ENCODE data around the gene ANOS1. TPM values are rescaled to one million over a fixed set of nuclear protein-coding genes. Genes with fewer than 3 reads are reported as not detected.

ANOS1 gene
- total RNA-seq, 1 donor from 2014 or later: 5.9 TPM

- Mint-ChIP-seq H3K27ac (no peak overlapping the region), H3K4me3 (ENCODE audit: low read depth) (no peak overlapping the region), H3K36me3 (ENCODE audit: insufficient read depth) (no peaks in the 10 kb centered on the region), H3K9me3 (ENCODE audit: low read depth) (no peaks in the 10 kb centered on the region), H3K4me1 (ENCODE audit: low read depth) (no peaks in the 10 kb centered on the region), H3K27me3 (peaks cover 9% of the 10 kb centered on the region)
- TF ChIP-seq, protein P1, sequence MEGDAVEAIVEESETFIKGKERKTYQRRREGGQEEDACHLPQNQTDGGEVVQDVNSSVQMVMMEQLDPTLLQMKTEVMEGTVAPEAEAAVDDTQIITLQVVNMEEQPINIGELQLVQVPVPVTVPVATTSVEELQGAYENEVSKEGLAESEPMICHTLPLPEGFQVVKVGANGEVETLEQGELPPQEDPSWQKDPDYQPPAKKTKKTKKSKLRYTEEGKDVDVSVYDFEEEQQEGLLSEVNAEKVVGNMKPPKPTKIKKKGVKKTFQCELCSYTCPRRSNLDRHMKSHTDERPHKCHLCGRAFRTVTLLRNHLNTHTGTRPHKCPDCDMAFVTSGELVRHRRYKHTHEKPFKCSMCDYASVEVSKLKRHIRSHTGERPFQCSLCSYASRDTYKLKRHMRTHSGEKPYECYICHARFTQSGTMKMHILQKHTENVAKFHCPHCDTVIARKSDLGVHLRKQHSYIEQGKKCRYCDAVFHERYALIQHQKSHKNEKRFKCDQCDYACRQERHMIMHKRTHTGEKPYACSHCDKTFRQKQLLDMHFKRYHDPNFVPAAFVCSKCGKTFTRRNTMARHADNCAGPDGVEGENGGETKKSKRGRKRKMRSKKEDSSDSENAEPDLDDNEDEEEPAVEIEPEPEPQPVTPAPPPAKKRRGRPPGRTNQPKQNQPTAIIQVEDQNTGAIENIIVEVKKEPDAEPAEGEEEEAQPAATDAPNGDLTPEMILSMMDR (IDR thresholded peaks at IDR 0.05; ENCODE audit: unreplicated experiment): peak; percentile 46
- no peak for DNase-seq (ENCODE audit: low spot score, unreplicated experiment)
Observed at GRCh38 chrX:8755116-8755515, 23.2 kb upstream of the ANOS1 start.

DNA sequence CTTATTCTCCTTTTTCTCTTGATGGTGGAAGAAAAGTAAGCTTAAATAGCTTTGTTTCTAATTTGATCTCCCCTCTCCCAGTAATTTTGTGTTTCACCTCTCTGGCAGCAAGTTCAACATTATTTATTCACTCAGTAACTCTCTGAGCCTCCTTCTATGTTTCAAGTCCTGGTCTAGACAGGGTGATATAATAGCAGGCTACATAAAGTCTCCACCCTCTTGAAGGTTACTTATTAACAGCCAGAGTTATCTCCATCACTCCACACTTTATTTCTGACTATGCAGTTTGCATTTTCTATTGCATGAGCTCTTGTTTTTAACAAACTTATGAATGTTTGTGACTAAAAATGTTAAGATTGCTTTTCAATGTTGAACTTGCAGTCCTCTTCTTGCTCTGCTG lies 17.8 kb upstream of the ANOS1 start:
- no peaks in the 10 kb centered on the region for H3K9me3 Mint-ChIP-seq (ENCODE audit: low read depth)
- H3K27me3 Mint-ChIP-seq: peaks cover 24% of the 10 kb centered on the region
- H3K27ac Mint-ChIP-seq: no peak overlapping the region
- no peaks in the 10 kb centered on the region for H3K36me3 Mint-ChIP-seq (ENCODE audit: insufficient read depth)
- DNase-seq (ENCODE audit: low spot score, unreplicated experiment): no peak
- TF ChIP-seq, protein P1 (IDR thresholded peaks at IDR 0.05; ENCODE audit: unreplicated experiment): no peak
- H3K4me3 Mint-ChIP-seq (ENCODE audit: low read depth): no peak overlapping the region
- peaks cover 2% of the 10 kb centered on the region for H3K4me1 Mint-ChIP-seq (ENCODE audit: low read depth)

DNA sequence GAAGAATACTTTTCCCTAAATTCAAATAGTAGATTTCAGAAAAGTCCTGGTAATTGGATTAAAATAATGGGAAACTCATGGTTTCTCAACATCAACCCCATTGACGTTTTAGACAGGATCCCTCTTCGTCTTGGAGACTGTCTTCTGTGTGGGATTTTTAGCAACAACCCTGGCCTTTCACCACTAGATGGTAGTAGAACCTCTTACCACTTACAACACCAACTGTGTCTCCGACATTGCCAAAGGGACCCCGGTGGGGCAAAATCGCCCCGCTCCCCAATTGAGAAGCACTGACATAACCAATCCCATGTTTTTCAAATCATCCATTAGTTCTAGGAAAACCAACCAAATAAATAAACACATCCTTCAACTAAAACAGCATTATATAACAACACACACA lies 16.9 kb upstream of the ANOS1 start:
- Mint-ChIP-seq H3K27ac (no peak overlapping the region), H3K27me3 (peaks cover 24% of the 10 kb centered on the region), H3K36me3 (ENCODE audit: insufficient read depth) (no peaks in the 10 kb centered on the region), H3K9me3 (ENCODE audit: low read depth) (no peaks in the 10 kb centered on the region), H3K4me3 (ENCODE audit: low read depth) (no peak overlapping the region), H3K4me1 (ENCODE audit: low read depth) (peaks cover 2% of the 10 kb centered on the region)
- no peak for DNase-seq (ENCODE audit: low spot score, unreplicated experiment)
- TF ChIP-seq, protein P1 (IDR thresholded peaks at IDR 0.05; ENCODE audit: unreplicated experiment): peak; percentile 70

GRCh38 chrX:8743126-8743732 lies 11.3 kb upstream of the ANOS1 start:
- H3K9me3 Mint-ChIP-seq (ENCODE audit: low read depth): no peaks in the 10 kb centered on the region
- no peak overlapping the region for H3K4me3 Mint-ChIP-seq (ENCODE audit: low read depth)
- no peaks in the 10 kb centered on the region for H3K36me3 Mint-ChIP-seq (ENCODE audit: insufficient read depth)
- peak; percentile 52 for DNase-seq (ENCODE audit: low spot score, unreplicated experiment)
- no peak overlapping the region for H3K27ac Mint-ChIP-seq
- TF ChIP-seq, protein P1 (IDR thresholded peaks at IDR 0.05; ENCODE audit: unreplicated experiment): peak; percentile 83
- peaks cover 17% of the 10 kb centered on the region for H3K27me3 Mint-ChIP-seq
- no peaks in the 10 kb centered on the region for H3K4me1 Mint-ChIP-seq (ENCODE audit: low read depth)

DNA sequence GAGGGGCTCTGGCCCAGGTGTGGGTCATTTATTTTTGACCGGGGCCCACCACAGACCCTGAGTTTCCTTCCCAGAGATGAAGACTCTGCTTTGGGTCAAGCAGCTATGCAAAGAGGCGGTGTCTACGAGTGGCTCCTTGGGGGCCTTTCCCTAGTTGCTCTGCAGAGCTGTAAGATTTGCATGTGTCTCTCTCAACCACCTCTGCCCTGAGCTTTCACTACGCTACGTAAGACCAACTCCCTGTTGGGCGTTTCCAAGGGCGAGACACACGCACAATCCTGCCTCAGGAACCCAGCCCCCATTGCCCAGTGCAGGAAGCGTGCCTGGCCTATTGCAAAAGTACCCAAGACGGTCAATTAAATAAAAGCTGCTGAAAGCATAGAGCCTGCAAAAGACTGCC lies 10.0 kb upstream of the ANOS1 start:
- no peak for DNase-seq (ENCODE audit: low spot score, unreplicated experiment)
- Mint-ChIP-seq H3K27ac (no peak overlapping the region), H3K27me3 (peaks cover 20% of the 10 kb centered on the region)

More for the DNA sequence above, 10.0 kb upstream of the ANOS1 start:
- H3K4me1 Mint-ChIP-seq (ENCODE audit: low read depth): no peaks in the 10 kb centered on the region
- TF ChIP-seq, protein P1 (IDR thresholded peaks at IDR 0.05; ENCODE audit: unreplicated experiment): no peak
- no peak overlapping the region for H3K4me3 Mint-ChIP-seq (ENCODE audit: low read depth)
- H3K36me3 Mint-ChIP-seq (ENCODE audit: insufficient read depth): no peaks in the 10 kb centered on the region
- H3K9me3 Mint-ChIP-seq (ENCODE audit: low read depth): no peaks in the 10 kb centered on the region

Data from progenitor cell of endocrine pancreas (in vitro differentiated cells).